GM12878 (cell line): ENCODE results near the gene PDLIM5. TPM values are rescaled to one million over a fixed set of nuclear protein-coding genes. Genes with fewer than 3 reads are reported as not detected.

Experiments
- ATAC-seq: fragments of 200-7000 bp; cut with Tn5 transposase; 3 replicates; pipeline ENCODE4 v1.9.1; 2020; ENCODE audit warnings: mild to moderate bottlenecking, moderate library complexity
- BruUV-seq: library from RNA; stranded (reverse); fragments of 400-500 nt; replicated peaks from 2 replicates; lab custom pipeline; 2021; lab: Mats Ljungman, UMichigan
- CTCF ChIA-PET: fragments of 300-600 bp; sonication (Branson Sonifier 250); formaldehyde crosslinking; extraction: SDS; loops from one replicate; lab custom pipeline; 2021; ENCODE audit warnings: inconsistent platforms; lab: Yijun Ruan, JAX
- POLR2A ChIA-PET: fragments of 350-600 bp; formaldehyde crosslinking; extraction: SDS; loops from one replicate; lab custom pipeline; 2021; ENCODE audit warnings: inconsistent platforms; lab: Charles Lee
- RAD21 ChIA-PET: fragments of 300-600 bp; sonication (Branson Sonifier 250); formaldehyde crosslinking; loops from one replicate; lab custom pipeline; 2023; ENCODE audit warnings: antibody characterized with exemption; ENCODE audit not compliant: unreplicated experiment; lab: Charles Lee
- SMC1A ChIA-PET: fragments of 300-600 bp; sonication (Branson Sonifier 250); formaldehyde crosslinking; loops from one replicate; lab custom pipeline; 2023; ENCODE audit not compliant: unreplicated experiment, uncharacterized antibody; lab: Charles Lee
- DNase-seq: peaks from one replicate; pipeline ENCODE4 v3.0.0-alpha.2; 2011; ENCODE audit warnings: low read depth, low spot score
- FAIRE-seq: peaks from 3 replicates; lab custom pipeline; 2011; peaks lifted over from hg19 to GRCh38; lab: Jason Lieb, UNC
- H2AFZ ChIP-seq: 2 replicates; pipeline ENCODE4 v1.6.0; 2011; ENCODE audit warnings: low read depth, low read length, control low read depth; ENCODE audit not compliant: control insufficient read depth
- H3K27ac ChIP-seq: 2 replicates; pipeline ENCODE4 v1.5.1; 2011; ENCODE audit warnings: control low read depth; ENCODE audit not compliant: control insufficient read depth, insufficient read depth
- H3K27me3 ChIP-seq, 2 experiments: replicated peaks in 1 of 2; 2 replicates each; pipeline versions ENCODE4 v1.6.0 to v1.6.1; 2011; ENCODE audit warnings: low read length in 1 of 2; ENCODE audit not compliant: control insufficient read depth in 2 of 2, insufficient read depth in 2 of 2
- H3K36me3 ChIP-seq, 2 experiments: 2 replicates each; pipeline ENCODE4 v1.5.1; 2011; ENCODE audit warnings: low read length in 1 of 2; ENCODE audit not compliant: control insufficient read depth in 2 of 2, insufficient read depth in 2 of 2
- H3K4me1 ChIP-seq: 2 replicates; pipeline ENCODE4 v1.6.1; 2011; ENCODE audit warnings: mild to moderate bottlenecking, low read length, moderate library complexity, mixed read lengths; ENCODE audit not compliant: control insufficient read depth, insufficient read depth
- H3K4me2 ChIP-seq: 2 replicates; pipeline ENCODE4 v1.6.0; 2011; ENCODE audit warnings: control low read depth; ENCODE audit not compliant: control insufficient read depth, insufficient read depth
- H3K4me3 ChIP-seq: fragments of 200-600 bp; sonication (generic); 2 replicates; pipeline ENCODE4 v1.5.1; 2016
- H3K79me2 ChIP-seq: 2 replicates; pipeline ENCODE4 v1.6.0; 2011; ENCODE audit warnings: low read length; ENCODE audit not compliant: control insufficient read depth, insufficient read depth
- H3K9ac ChIP-seq: 2 replicates; pipeline ENCODE4 v1.8.0; 2011; ENCODE audit warnings: low read length, control low read depth, mixed read lengths; ENCODE audit not compliant: control insufficient read depth, insufficient read depth
- H3K9me3 ChIP-seq: replicated peaks from 3 replicates; pipeline ENCODE4 v1.5.1; 2011; ENCODE audit warnings: mild to moderate bottlenecking, low read length; ENCODE audit not compliant: control insufficient read depth, insufficient read depth
- H4K20me1 ChIP-seq: 2 replicates; pipeline ENCODE4 v1.6.0; 2011; ENCODE audit not compliant: control insufficient read depth, insufficient read depth
- ATF7 ChIP-seq: fragments of 450-650 bp; IDR thresholded peaks from 2 replicates; pipeline ENCODE4 v1.6.1; 2016; ENCODE audit warnings: low read depth, mild to moderate bottlenecking
- KLF5 ChIP-seq: fragments of 450-650 bp; IDR thresholded peaks from 2 replicates; pipeline ENCODE4 v1.6.1; 2014; ENCODE audit warnings: mild to moderate bottlenecking; ENCODE audit not compliant: partially characterized antibody
- NRF1 ChIP-seq: conservative IDR thresholded peaks from 2 replicates; pipeline ENCODE4 v1.6.1; 2011; ENCODE audit warnings: mild to moderate bottlenecking, low read depth, low read length, improper control_type of control experiment
- RUNX3 ChIP-seq: IDR thresholded peaks from 2 replicates; pipeline ENCODE4 v1.6.1; 2012; ENCODE audit warnings: low read length, inconsistent platforms
- SMAD1 ChIP-seq: fragments of 450-650 bp; IDR thresholded peaks from 2 replicates; pipeline ENCODE4 v1.6.1; 2018; ENCODE audit warnings: mild to moderate bottlenecking, low read depth; ENCODE audit not compliant: partially characterized antibody
- SMC3 ChIP-seq: IDR thresholded peaks from 2 replicates; pipeline ENCODE4 v1.6.1; 2011; ENCODE audit warnings: low read length, improper control_type of control experiment, borderline replicate concordance
- SREBF1 ChIP-seq: IDR thresholded peaks from 2 replicates; pipeline ENCODE4 v1.6.1; 2012; ENCODE audit warnings: mild to moderate bottlenecking, low read length
- USF2 ChIP-seq: IDR thresholded peaks from 2 replicates; pipeline ENCODE4 v1.6.1; 2011; ENCODE audit warnings: low read depth, low read length, improper control_type of control experiment, borderline replicate concordance
- YBX1 ChIP-seq: fragments of 450-650 bp; IDR thresholded peaks from 2 replicates; pipeline ENCODE4 v1.6.1; 2016; ENCODE audit warnings: antibody characterized with exemption
- ZNF274 ChIP-seq: IDR thresholded peaks from one replicate; pipeline ENCODE4 v1.8.0; 2011; ENCODE audit not compliant: insufficient read length, insufficient read depth
- ZNF384 ChIP-seq: IDR thresholded peaks from 2 replicates; pipeline ENCODE4 v1.6.1; 2012; ENCODE audit warnings: low read depth, mild to moderate bottlenecking, low read length, improper control_type of control experiment, borderline replicate concordance
- ZNF592 ChIP-seq: fragments of 450-650 bp; IDR thresholded peaks from 2 replicates; pipeline ENCODE4 v1.6.1; 2017; ENCODE audit warnings: mild to moderate bottlenecking, moderate library complexity
- ZZZ3 ChIP-seq: IDR thresholded peaks from 2 replicates; pipeline ENCODE4 v1.6.1; 2011; ENCODE audit warnings: low read depth; ENCODE audit not compliant: control insufficient read depth, insufficient read length
- WGBS: methylation state at CpG from one replicate; pipeline ENCODE4 v1.1.6; 2016; ENCODE audit warnings: low lambda C conversion rate; ENCODE audit not compliant: insufficient replicate concordance, insufficient coverage; ENCODE audit errors: missing lambda C conversion rate; 5-methylcytosine and 5-hydroxymethylcytosine counted together
- in situ Hi-C: fragments of 300-500 bp; cut with MboI; formaldehyde crosslinking; loops from 9 replicates; pipeline ENCODE4 v1.14.3; 2018; ENCODE audit warnings: mixed read lengths
- intact Hi-C: fragments of 100-400 bp; cut with micrococcal nuclease; formaldehyde crosslinking; loops from one replicate; pipeline ENCODE4 v1.14.2; 2022; ENCODE audit not compliant: unreplicated experiment
- polyA plus RNA-seq, 11 experiments: library from polyadenylated mRNA; depleted of rRNA in 4 of 11; unstranded in 6 of 11; stranded (reverse) in 5 of 11; fragments of >200 nt; fragmentation: Nextera tagmentation in 4 of 11; fragmentation: Illumina TruSeq in 1 of 11; extraction: Ambion mirVana in 4 of 11; extraction: Trizol in 1 of 11; gene quantifications; 1 replicate in 1 of 11; 2 replicates in 10 of 11; pipeline versions ENCODE4 v1.2.1 to v1.2.3, GENCODE V29; 2011 to 2016; ENCODE audit warnings: inconsistent platforms in 2 of 11, missing spikeins in 2 of 11, low read depth in 1 of 11
- total RNA-seq, 4 experiments: library from RNA; depleted of rRNA in 3 of 4; stranded (reverse); fragments of >200 nt in 3 of 4; fragmentation: Illumina TruSeq in 1 of 4; extraction: Trizol in 1 of 4; gene quantifications; 2 replicates each; pipeline versions ENCODE4 v1.2.1 to v1.2.3, GENCODE V29; 2013 to 2021

PDLIM5 gene
- total and polyA plus RNA-seq, 10 of the 15 experiments (the other 5 are each of a cell fraction or from before 2014, with no cell fraction given), result 10.0 to 52.9 (median 20.7) TPM

- TF ChIP-seq USF2 (no peak), ZNF384 (no peak), RUNX3 (no peak), SMC3 (no peak), KLF5 (no peak), SREBF1 (no peak), ATF7 (no peak), ZNF274 (no peak), ZZZ3 (no peak)
Observed at GRCh38 chr4:94650134-94650495, 198.4 kb downstream of the PDLIM5 start (continued).

GRCh38 chr4:94650690-94651089, 198.9 kb downstream of the PDLIM5 start:
- Histone ChIP-seq H3K4me1 (no peaks in the 10 kb centered on the region), H3K27me3 (no peaks in the 10 kb centered on the region), H3K9ac (no peak overlapping the region), H3K9me3 (no peaks in the 10 kb centered on the region), H3K4me2 (no peak overlapping the region), H3K27ac (no peak overlapping the region), H2AFZ (no peak overlapping the region), H3K4me3 (no peak overlapping the region), H4K20me1 (no peaks in the 10 kb centered on the region), H3K79me2 (no peaks in the 10 kb centered on the region), H3K36me3 (no peaks in the 10 kb centered on the region)
- ChIA-PET POLR2A (no interaction called here), RAD21 (interaction anchor here (0.6 kb wide), 1 partner anchor 88 kb away, joined by 4 read pairs; no protein-coding TSS in a partner anchor), CTCF (interaction anchor here (0.6 kb wide), 1 partner anchor 381 kb away, joined by 3 read pairs; no protein-coding TSS in a partner anchor), SMC1A (interaction anchor here (1.8 kb wide), 1 partner anchor 12 kb away, joined by 4 read pairs; no protein-coding TSS in a partner anchor)
- intact Hi-C loops (no loop called here), in situ Hi-C loops (no loop called here)
- WGBS, result 97% methylated on average over 3 of the region's 3 CpGs
- ATAC-seq (no peak), DNase-seq (no peak), FAIRE-seq (no peak)
- TF ChIP-seq ZNF592, result no peak
- no peak for TF ChIP-seq SMAD1
- TF ChIP-seq SMC3, result no peak
- TF ChIP-seq NRF1, result no peak
- TF ChIP-seq YBX1, result no peak
- no peak for TF ChIP-seq ZNF384
- BruUV-seq, result no TSS peak
